ENCODE results near the gene IP6K2. TPM values are rescaled to one million over a fixed set of nuclear protein-coding genes. Genes with fewer than 3 reads are reported as not detected.

Gene IP6K2
- total and polyA plus RNA-seq, 2 experiments from 2014 or later: 97.0 to 97.4 TPM

- peaks cover 5% of the 10 kb centered on the region; the same call in 1 of the 3 replicates for H3K9me3 Mint-ChIP-seq
- Histone ChIP-seq H3K36me3 (ENCODE audit: insufficient read depth) (no peaks in the 10 kb centered on the region), H4K20me1 (replicated peaks; ENCODE audit: insufficient read depth) (no peaks in the 10 kb centered on the region), H2AFZ (peak overlapping the region; percentile 99), H3F3A (replicated peaks; ENCODE audit: low read depth) (no peaks in the 10 kb centered on the region), H3K9me2 (ENCODE audit: insufficient read depth) (no peaks in the 10 kb centered on the region), H3K27ac (ENCODE audit: low read depth) (no peak overlapping the region), H3K4me3 (no peak overlapping the region), H3K27me3 (ENCODE audit: insufficient read depth) (no peaks in the 10 kb centered on the region), H3K4me1 (ENCODE audit: insufficient read depth) (no peaks in the 10 kb centered on the region), H3K79me2 (replicated peaks; ENCODE audit: insufficient read depth) (no peaks in the 10 kb centered on the region), H3K4me2 (no peak overlapping the region)
- no peak overlapping the region for H3K4me3 Mint-ChIP-seq
- H3K4me1 Mint-ChIP-seq: no peaks in the 10 kb centered on the region
- peaks cover 9% of the 10 kb centered on the region for H3K27me3 Mint-ChIP-seq (ENCODE audit: insufficient read depth, low read depth, poor library complexity)
- DNase-seq (ENCODE audit: low spot score) (no peak), ATAC-seq (no peak)
- TF ChIP-seq ZNF331 (CRISPR knock-in tag; IDR thresholded peaks at IDR 0.05; ENCODE audit: low read depth): no peak
- TF ChIP-seq ZNF462 (CRISPR knock-in tag; IDR thresholded peaks at IDR 0.05): no peak
- no peak for TF ChIP-seq CREB1 (CRISPR knock-in tag; IDR thresholded peaks at IDR 0.05; ENCODE audit: low read depth)
- no peak for TF ChIP-seq POLR2AphosphoS5 (IDR thresholded peaks at IDR 0.05; ENCODE audit: low read depth)
- no peak for TF ChIP-seq CTCF (conservative IDR thresholded peaks at IDR 0.05; ENCODE audit: low read depth in 2 of 2)
- TF ChIP-seq JUNB (IDR thresholded peaks at IDR 0.05; ENCODE audit: unreplicated experiment): no peak
- TF ChIP-seq STAT1 (IDR thresholded peaks at IDR 0.05; ENCODE audit: unreplicated experiment): no peak
- no peak for TF ChIP-seq ETS1 (IDR thresholded peaks at IDR 0.05)
- no peak for TF ChIP-seq ZNF114 (CRISPR knock-in tag; IDR thresholded peaks at IDR 0.05)
- TF ChIP-seq NANOG (IDR thresholded peaks at IDR 0.05; ENCODE audit: borderline replicate concordance): no peak
- TF ChIP-seq EZH2 (IDR thresholded peaks at IDR 0.05; ENCODE audit: low read depth, unreplicated experiment): no peak
- no peak for TF ChIP-seq REST (IDR thresholded peaks at IDR 0.05; ENCODE audit: unreplicated experiment)
- no peak for TF ChIP-seq EZH2phosphoT487 (IDR thresholded peaks at IDR 0.05; ENCODE audit: unreplicated experiment)
- H3K27ac Mint-ChIP-seq: no peak overlapping the region
- no peaks in the 10 kb centered on the region for H3K36me3 Mint-ChIP-seq (ENCODE audit: low read depth)
Observed at GRCh38 chr3:48738926-48739616, 22.1 kb upstream of the IP6K2 start.

Measured in GM23338 (cell line).